SU-DHL-6 (cell line): ENCODE data around the gene CLEC16A.

Experiments used
- CTCF ChIP-seq: fragments of 200-600 bp; sonication (generic); IDR thresholded peaks from one replicate; pipeline ENCODE4 v1.5.1; 2017; ENCODE audit warnings: antibody characterized with exemption, mild to moderate bottlenecking, low read length, moderate library complexity; ENCODE audit not compliant: insufficient read depth, poor library complexity, severe bottlenecking
- EZH2phosphoT487 ChIP-seq: fragments of 200-600 bp; sonication (generic), shearing (Covaris generic); conservative IDR thresholded peaks from 2 replicates; pipeline ENCODE4 v1.6.1; 2018; ENCODE audit warnings: mild to moderate bottlenecking, antibody characterized with exemption, low read length, moderate library complexity, mixed read lengths

- TF ChIP-seq CTCF = no peak
- TF ChIP-seq EZH2phosphoT487 = no peak
These were observed 60.7 kb downstream of the CLEC16A start for GRCh38 chr16:11004973-11005610.
